ENCODE measurements around the gene TMEM179.

The TMEM179 gene

GRCh38 chr14:104568620-104569019, 36.0 kb downstream of the TMEM179 start:
- no peak for DNase-seq (ENCODE audit: low read depth)

GRCh38 chr14:104567957-104568225, 36.7 kb downstream of the TMEM179 start:
- no peak for DNase-seq (ENCODE audit: low read depth)

GRCh38 chr14:104567141-104567956, 37.2 kb downstream of the TMEM179 start:
- DNase-seq (ENCODE audit: low read depth) = no peak

GRCh38 chr14:104564744-104565679, 39.6 kb downstream of the TMEM179 start:
- no peak for DNase-seq (ENCODE audit: low read depth)

- peak; percentile 48 for DNase-seq (ENCODE audit: low read depth)
Measured at GRCh38 chr14:104563742-104564615, 40.6 kb downstream of the TMEM179 start.

- DNase-seq (ENCODE audit: low read depth) = no peak
Measured at GRCh38 chr14:104563191-104563741, 41.3 kb downstream of the TMEM179 start.

- DNase-seq (ENCODE audit: low read depth) = no peak
Measured at GRCh38 chr14:104562606-104563005, 42.0 kb downstream of the TMEM179 start.

- DNase-seq (ENCODE audit: low read depth) = no peak
Measured at GRCh38 chr14:104561632-104562495, 42.7 kb downstream of the TMEM179 start.

- DNase-seq (ENCODE audit: low read depth) = no peak
Measured at GRCh38 chr14:104561124-104561557, 43.4 kb downstream of the TMEM179 start.

GRCh38 chr14:104560586-104560945, 44.0 kb downstream of the TMEM179 start:
- no peak for DNase-seq (ENCODE audit: low read depth)

- DNase-seq (ENCODE audit: low read depth) = no peak
Measured at GRCh38 chr14:104559804-104560585, 44.6 kb downstream of the TMEM179 start.

- DNase-seq (ENCODE audit: low read depth) = no peak
Measured at GRCh38 chr14:104559028-104559803, 45.4 kb downstream of the TMEM179 start.

GRCh38 chr14:104558231-104559027, 46.1 kb downstream of the TMEM179 start:
- DNase-seq (ENCODE audit: low read depth) = no peak

- no peak for DNase-seq (ENCODE audit: low read depth)
Measured at GRCh38 chr14:104557766-104558165, 46.8 kb downstream of the TMEM179 start.

GRCh38 chr14:104557086-104557485, 47.5 kb downstream of the TMEM179 start:
- no peak for DNase-seq (ENCODE audit: low read depth)

GRCh38 chr14:104556256-104557021, 48.1 kb downstream of the TMEM179 start:
- DNase-seq (ENCODE audit: low read depth) = no peak

- DNase-seq (ENCODE audit: low read depth) = no peak
Measured at GRCh38 chr14:104555430-104556255, 48.9 kb downstream of the TMEM179 start.

All from activated gamma-delta T cell treated with anti-CD3 and anti-CD28 coated beads, Interleukin-2, amount 50 U/mL, for 16 hours (primary cell).